H1 (cell line): ENCODE data around the gene ENPP6. TPM values are rescaled to one million over a fixed set of nuclear protein-coding genes. Genes with fewer than 3 reads are reported as not detected.

Experiments used
- ASH2L ChIP-seq: fragments of 200-600, 300-600 bp; sonication (generic); IDR thresholded peaks from one replicate; pipeline ENCODE4 v1.7.1; 2017; ENCODE audit warnings: low read length
- CHD7 ChIP-seq: fragments of 300-600 bp; sonication (generic); IDR thresholded peaks from 2 replicates; pipeline ENCODE4 v1.7.1; 2012; ENCODE audit warnings: low read length, moderate library complexity, mild to moderate bottlenecking, inconsistent platforms; ENCODE audit not compliant: insufficient replicate concordance
- CTBP2 ChIP-seq: IDR thresholded peaks from 2 replicates; pipeline ENCODE4 v1.7.0; 2011; ENCODE audit warnings: borderline replicate concordance, mild to moderate bottlenecking, moderate library complexity, mixed read lengths, low read length; ENCODE audit not compliant: insufficient read depth, insufficient read length
- KDM1A ChIP-seq: fragments of 200-600, 300-600 bp; sonication (generic); IDR thresholded peaks from 2 replicates; pipeline ENCODE4 v1.7.1; 2016; ENCODE audit warnings: mild to moderate bottlenecking, low read length, borderline replicate concordance
- MAX ChIP-seq: IDR thresholded peaks from 2 replicates; pipeline ENCODE4 v1.6.1; 2012; ENCODE audit warnings: inconsistent platforms
- POLR2A ChIP-seq, 2 experiments: IDR thresholded peaks; 1 replicate in 1 of 2; 2 replicates in 1 of 2; pipeline ENCODE4 v1.6.1; 2011; ENCODE audit warnings: low read depth in 2 of 2, low read length in 2 of 2, mild to moderate bottlenecking in 2 of 2; ENCODE audit errors: control extremely low read depth in 1 of 2
- RAD21 ChIP-seq, 2 experiments: IDR thresholded peaks in 1 of 2; conservative IDR thresholded peaks in 1 of 2; 2 replicates each; pipeline ENCODE4 v1.6.1; 2011; ENCODE audit warnings: low read depth in 2 of 2, low read length in 2 of 2, improper control_type of control experiment in 1 of 2, inconsistent platforms in 1 of 2, mild to moderate bottlenecking in 1 of 2, moderate library complexity in 1 of 2
- TBP ChIP-seq: IDR thresholded peaks from 2 replicates; pipeline ENCODE4 v1.6.1; 2011; ENCODE audit warnings: low read depth, low read length, improper control_type of control experiment
- TCF12 ChIP-seq: IDR thresholded peaks from 2 replicates; pipeline ENCODE4 v1.6.1; 2011; ENCODE audit warnings: low read depth, mild to moderate bottlenecking, low read length
- YY1 ChIP-seq: IDR thresholded peaks from 2 replicates; pipeline ENCODE4 v1.6.1; 2011; ENCODE audit warnings: low read depth, mild to moderate bottlenecking, low read length
- polyA plus RNA-seq, 7 experiments: library from polyadenylated mRNA; depleted of rRNA in 3 of 7; stranded (reverse) in 5 of 7; unstranded in 2 of 7; fragments of >200 nt in 5 of 7; fragments of 200-250 nt in 2 of 7; gene quantifications; 1 replicate in 5 of 7; 2 replicates in 1 of 7; 4 replicates in 1 of 7; pipeline versions ENCODE4 v1.2.1 to v1.2.3, GENCODE V29; 2011 to 2013; ENCODE audit warnings: missing spikeins in 2 of 7, mixed read lengths in 2 of 7
- total RNA-seq: library from RNA; stranded (reverse); fragmentation: NEBNext Ultra II Directional; extraction: Animal tissue kit (Norgen Biotek cat#: 25700); gene quantifications from 2 replicates; pipeline ENCODE4 v1.2.1, GENCODE V29; 2021

Gene ENPP6
- total and polyA plus RNA-seq, 2 of the 8 experiments (the other 6 are each of a cell fraction or from before 2014, with no cell fraction given), result 0.11 to 0.20 TPM

GRCh38 chr4:184147858-184148737 is 69.6 kb downstream of the ENPP6 start (continued):
- no peak for TF ChIP-seq CHD7
- no peak for TF ChIP-seq ASH2L
- TF ChIP-seq TCF12, result no peak
- TF ChIP-seq POLR2A (IDR thresholded peaks at IDR 0.05; ENCODE audit: control extremely low read depth in 1 of 2, low read depth in 2 of 2, low read length in 2 of 2), result no peak
- TF ChIP-seq KDM1A, result no peak
- no peak for TF ChIP-seq MAX
- TF ChIP-seq CTBP2, result no peak
- no peak for TF ChIP-seq RAD21 (IDR thresholded peaks at IDR 0.05 in 1 of 2, conservative IDR thresholded peaks at IDR 0.05 in 1 of 2; ENCODE audit: low read depth in 2 of 2, low read length in 2 of 2)
- no peak for TF ChIP-seq YY1
- no peak for TF ChIP-seq TBP
